COLO829 (cell line): ENCODE measurements around the gene RAB44.

Experiments
- DNase-seq: peaks from one replicate; pipeline ENCODE4 v3.0.0; 2012; ENCODE audit warnings: low spot score

RAB44 gene

DNA sequence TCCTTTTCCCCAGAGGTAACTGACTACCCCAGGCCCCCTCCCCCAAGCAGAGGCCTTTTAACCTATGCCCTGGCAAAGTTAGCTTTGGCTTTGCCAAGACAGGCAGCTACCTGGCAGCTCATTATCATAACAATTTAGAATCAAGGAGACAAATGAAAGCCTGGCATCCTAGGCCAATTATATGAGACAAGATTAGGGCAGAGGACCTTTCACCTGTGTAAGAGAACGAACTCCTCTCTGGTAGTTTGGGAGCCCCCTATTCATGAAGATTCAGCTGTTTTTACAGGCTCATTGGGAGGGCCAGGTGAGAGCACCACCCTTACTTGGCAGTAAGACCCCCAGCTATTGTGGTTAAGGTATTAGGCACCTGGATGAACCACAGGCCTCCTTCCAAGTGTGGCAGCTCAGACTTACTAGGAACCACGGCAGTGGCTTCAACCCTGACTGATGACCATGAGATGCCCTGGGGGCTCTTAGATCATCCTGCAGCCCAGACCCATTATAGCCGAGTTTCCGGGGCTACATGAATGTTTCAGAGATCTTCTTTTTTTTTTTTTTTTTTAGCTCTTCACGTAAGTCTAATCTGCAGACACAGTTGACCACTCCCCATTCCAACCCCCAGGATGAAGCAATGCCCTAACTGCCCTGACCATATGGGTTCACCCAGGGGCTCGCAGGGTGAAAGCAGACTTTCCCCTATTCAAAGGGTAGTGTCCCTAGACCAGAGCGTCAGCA is 56.2 kb downstream of the RAB44 start:
- DNase-seq = no peak

DNA sequence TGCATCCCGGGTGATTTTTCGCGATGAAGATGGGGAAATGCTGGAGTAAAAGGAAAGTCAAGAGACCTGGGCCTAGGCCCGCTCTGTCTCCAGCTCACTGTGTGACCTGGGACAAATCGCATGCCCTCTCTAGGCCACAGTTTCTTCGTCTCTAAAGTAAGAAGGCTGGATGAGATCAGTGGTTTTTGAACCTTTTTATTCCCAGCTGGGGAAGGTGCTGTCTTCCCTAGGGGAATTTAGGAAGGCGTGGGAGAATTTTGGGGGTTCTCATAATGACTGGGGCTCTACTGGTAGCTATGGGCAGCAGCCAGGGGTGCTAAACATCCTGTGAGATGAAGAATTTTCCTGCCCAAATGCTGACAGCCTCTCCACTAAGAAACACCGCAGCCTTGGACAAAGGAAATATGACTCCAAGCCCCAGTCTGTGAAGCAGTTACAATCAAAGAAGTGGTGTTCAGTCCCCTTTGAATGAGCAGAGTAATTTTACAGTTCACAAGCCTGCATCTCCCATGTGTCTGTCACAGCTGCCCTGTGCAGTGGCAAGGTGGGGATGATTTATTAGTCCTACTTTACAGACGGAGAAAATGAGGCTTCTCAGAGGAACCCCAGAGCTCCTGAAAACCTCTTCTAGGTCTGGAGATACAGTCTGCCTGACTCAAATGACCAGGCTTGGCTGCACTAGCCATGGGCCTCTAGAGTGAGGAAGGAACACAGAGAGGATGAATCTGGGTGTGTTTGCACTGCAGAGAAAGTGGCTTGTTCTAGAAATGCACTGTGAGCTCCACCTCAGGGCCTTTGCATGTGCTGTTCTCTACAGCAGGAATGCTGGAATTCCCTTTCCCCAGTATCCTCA is 57.2 kb downstream of the RAB44 start:
- no peak for DNase-seq

DNA sequence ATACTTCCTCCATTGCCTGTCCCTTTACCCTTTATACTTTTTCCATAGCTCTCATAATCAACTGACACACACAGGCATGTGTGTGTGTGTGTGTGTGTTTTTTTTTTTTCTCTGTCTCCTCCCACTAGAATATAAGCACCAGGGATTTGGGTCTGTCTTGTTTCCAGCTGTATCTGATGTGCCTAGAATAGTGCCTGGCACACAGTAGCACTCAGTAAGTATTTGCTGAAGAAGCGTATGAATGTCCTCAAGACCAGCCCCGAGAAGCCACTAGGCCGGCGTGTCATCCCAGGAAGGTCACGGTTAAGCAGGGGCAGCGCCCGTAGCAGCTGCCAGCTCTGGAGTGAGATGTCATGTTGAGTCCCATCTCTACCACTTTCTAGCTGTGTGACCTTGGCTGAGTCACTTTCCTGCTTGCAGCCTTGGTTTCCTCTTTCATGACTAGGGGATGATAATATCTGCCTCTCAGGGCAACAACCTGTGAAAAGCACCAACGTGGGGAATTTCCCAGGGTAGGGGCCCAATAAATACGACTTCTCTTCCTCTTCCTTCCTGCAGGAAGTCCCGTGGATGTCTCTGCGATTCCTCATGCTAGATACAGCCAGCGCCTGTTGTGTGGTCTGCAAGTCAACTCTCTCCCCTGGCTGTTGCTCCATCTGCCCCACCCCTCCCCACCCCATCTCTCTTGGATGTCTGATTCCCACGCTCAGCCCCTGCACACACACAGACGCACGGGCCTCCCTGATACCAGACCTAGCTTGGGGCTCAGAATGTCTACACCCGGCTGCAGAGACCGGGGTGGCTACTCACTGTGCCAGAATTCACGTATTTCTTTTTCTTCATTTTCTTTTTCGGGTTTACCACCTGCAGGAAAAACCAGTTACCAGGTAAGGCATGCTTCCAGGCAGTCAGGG is 58.1 kb downstream of the RAB44 start:
- no peak for DNase-seq

DNA sequence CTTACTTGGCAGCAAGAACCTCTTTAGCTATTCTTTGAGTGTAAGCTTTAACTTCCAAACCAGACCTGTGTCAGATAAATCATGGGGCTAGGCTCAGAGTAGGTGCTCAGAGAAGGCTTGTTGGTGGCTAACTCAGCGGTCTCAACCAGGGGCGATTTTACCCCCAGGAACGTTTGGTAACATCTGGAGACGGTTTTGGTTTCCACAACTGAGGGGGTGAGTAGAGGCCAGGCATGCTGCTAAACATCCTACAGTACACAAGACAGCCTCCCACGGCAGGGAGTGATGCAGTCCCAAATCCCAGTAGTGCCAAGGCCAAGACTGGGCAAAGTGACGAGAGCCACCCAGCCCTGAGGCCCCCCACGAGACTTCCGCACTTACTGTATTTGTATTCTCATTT is 59.2 kb downstream of the RAB44 start:
- no peak for DNase-seq

DNA sequence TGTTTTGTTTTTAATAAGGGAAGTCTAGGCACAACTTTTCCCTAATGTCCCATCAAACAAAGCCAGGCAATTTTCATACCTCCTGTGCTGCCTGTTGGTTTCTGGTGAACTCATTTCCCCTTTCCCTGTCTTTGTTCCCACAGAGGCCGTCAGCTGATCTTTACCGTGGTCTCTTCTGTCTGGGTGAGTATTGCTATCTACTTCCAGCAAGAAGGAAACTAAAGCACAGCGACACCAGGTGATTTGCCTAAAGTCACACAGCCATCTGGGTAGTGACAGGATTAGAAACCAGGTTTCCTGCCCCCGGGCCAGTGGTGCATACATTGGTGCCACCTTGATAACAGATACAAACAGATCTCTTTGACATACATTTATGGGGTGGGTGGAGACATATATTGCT is 59.6 kb downstream of the RAB44 start:
- no peak for DNase-seq

DNA sequence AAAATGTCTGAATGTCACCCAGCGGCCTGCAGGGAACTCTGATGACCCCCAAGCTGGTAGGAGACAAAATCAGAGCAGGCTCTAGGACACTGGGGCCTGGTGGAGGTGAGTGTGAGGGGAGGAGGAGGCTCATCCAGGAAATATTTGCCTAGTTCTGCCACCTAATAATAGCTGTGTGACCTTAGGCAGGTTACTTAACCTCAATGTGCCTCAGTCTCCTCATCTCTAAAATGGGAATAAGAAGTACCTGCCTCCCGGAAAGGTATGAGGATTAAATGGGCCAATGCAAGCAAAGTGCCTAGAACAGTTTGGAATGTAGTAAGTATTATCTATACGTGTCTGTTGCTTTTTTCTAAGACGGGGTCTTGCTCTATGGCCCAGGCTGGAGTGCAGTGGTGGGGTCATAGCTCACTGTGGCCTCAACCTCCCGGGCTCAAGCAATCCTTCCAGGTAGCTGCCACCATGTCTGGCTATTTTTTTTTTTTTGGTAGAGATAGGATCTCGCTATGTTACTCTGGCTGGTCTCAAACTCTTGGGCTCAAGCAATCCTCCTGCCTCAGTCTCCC is 60.4 kb downstream of the RAB44 start:
- DNase-seq = no peak

DNA sequence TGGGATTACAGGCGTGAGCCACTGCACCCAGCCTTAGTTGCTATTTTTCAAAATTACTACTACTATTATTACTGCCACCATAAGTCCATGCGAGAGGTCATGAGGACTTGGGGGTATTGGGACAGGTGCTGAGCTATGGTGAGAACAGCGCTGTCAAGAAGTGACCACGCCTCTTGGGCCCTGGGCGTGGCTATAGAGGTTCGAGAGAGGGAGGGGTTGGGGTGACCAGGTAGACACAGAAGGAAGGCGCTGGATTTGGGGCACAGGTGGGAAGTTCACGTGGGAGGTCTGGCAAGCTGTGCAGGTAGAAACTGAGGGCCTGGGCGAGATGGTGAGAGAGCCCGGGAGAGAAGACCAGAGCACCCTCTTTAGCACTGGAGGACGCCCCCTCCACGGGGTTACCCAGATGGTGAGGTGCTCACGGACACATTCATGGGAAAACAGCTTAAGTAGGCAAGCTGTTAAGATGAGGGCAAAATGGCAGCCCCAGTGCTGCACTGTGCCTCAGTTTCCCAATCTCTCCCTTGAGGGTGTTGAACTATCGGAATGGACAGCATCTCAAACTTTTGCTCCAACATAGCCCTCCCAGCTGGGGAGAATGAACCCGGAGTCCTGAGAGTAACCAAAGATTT is 61.0 kb downstream of the RAB44 start:
- DNase-seq = no peak

DNA sequence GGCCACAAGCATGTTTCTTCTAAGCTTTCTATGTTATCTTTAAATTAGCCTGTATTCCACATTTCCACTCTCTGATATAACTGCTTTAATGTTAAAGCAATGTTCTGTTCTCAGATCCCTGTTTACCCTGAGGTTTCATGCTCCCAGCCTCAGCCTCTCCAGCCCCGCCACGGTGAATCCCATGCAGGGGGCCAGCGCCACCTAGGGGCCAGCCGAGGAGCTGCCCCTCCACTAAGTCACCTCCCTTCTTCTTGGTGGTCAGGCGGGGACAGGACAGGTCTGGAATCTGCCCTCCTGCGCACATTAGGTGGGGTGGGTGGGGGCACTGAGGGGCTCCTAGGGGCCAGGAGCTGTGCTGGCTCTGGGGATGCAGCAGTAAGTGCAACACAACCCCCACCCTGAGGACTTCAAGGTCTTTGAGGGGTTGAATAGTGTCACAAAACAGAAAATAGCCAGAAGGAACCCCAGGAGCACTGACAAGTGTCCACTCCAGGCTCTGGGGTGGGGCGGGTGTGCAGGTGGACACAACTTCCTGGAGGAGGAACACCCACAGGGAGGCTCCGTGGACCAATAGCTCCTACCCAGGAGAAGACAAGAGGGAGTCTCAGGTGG is 61.6 kb downstream of the RAB44 start:
- DNase-seq = peak; percentile 89

DNA sequence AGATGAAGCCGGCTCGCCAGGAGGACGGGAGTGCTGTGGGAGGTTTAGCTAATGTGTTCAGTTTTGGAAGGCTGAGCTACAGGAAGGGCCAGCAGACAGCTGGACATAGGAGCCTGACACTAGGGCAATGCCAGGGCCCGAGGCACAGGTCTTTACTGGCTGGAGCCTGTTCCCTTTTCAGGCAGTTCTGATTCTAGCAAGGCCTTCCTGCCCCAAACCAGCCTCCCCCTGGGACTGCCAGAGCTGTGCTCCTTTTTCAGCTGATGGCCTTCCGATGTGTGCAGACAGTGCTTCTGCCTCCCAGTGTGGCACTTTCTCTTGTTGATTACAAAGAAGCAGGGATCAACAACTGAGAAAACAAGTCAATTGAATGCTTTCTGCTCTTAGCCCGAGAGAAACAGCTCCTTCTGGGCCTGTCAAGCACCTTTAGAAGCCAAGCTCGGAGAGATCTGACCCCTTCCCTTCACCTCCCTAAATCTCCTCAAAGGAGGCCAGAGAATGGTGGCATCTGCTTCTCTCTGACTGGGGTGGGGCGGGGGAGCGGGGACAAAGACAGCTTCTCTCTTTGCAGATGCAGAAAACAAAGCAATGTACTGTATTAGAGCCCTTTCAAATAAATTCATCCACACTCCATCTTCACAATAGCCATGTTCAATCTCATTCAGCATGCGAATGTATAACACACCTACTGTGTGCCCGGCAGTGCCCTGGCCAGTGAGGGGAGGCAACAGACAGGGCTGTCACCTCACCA is 63.2 kb downstream of the RAB44 start:
- DNase-seq = peak; percentile 43

DNA sequence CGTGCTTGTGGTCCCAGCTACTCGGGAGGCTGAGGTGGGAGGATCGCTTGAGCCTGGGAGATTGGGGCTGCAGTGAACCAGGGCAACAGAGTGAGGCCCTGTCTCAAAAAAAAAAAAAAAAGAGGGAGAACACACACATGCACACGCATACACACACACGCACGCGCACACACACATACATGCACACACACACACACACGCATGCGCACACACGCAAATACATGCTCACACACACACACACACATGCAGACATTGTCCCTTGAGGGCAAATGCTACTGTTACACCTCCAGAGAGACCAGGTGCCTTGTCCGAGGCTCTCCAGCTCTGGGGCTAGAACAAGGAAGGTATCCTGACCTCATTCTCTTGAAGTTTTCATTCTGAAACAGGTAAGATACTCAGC is 64.5 kb downstream of the RAB44 start:
- DNase-seq = no peak

DNA sequence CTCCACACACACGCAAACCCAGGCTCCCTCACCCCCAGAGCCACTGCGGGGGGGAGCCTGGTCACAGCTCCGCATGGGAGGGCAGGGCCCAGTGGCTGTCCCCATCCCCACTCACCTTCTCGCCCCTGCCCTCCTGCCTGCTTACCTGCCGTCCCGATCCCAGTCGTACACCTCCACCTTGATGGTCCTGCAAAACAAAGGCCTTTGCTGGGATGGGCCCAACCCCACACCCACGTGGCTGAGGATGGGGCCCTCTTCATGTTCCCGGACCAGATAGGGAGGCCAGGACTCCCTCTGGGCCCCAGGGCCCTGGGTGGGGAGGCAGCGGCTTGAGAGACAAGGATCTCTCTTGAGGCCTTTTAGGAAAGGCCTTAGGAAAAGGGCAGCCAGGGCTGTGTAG is 67.6 kb downstream of the RAB44 start:
- DNase-seq = no peak

DNA sequence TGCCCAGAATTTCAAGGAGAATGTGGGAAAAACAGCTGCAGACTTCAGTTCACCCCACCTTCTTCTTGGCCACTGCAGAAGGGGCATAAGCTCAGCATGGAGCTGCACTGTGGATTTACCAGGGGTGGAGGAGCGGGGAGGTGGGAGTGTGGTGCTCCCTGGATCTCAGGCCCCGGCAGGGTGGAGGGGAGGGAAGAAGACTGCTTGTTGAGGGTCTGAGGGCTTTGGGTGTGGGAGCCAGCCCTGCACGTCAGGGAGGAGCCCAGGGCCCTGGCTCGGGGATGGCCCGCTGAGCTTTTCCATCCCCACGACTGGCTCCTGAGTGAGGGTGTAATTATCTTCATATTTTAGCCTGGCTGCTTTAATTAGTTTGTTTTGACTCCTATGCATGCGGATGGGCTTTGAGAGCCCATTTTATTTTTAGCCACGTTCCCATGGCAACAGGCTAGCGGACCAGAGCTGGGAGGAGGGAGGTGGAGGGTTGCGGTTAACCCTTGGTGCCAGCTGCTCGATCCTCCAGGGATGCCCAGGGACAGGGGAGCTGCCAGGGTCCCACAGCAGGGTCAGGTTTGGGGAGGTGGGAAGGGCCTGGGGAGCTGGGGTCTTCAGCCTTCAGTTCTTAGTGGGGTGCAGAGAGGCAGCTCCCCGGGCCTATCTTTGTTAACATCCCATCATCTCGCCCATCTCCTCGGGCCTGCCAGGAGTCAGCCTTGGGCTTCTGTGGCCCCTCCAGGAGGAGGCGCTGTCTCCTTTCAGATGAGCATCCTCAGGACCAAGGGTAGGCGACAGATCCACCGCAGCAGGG is 68.2 kb downstream of the RAB44 start:
- peak; percentile 82 for DNase-seq

DNA sequence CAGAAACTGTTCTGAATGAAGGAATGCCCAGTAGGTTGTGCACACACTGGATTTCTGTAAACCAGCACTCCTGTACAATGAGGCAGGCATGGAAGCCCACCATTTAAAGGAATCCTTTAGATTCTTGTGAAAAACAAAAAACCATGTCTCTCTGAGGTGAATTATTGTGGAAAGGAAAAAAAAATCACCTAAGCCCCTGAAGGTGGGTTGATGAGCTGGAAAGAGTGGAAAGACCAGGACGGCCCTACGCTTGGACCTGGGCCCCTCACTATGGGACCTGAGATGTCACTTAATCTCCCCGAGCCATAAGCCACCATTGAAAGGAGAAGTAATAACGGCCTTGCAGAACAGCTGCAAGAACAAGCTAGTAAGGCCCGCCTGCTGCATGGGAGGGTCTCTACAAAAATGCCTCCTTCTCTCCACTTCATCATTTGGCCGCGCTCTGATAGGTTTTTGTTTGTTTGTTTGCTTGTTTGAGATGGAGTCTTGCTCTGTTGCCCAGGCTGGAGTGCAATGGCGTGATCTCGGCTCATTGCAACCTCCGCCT is 68.8 kb downstream of the RAB44 start:
- no peak for DNase-seq

DNA sequence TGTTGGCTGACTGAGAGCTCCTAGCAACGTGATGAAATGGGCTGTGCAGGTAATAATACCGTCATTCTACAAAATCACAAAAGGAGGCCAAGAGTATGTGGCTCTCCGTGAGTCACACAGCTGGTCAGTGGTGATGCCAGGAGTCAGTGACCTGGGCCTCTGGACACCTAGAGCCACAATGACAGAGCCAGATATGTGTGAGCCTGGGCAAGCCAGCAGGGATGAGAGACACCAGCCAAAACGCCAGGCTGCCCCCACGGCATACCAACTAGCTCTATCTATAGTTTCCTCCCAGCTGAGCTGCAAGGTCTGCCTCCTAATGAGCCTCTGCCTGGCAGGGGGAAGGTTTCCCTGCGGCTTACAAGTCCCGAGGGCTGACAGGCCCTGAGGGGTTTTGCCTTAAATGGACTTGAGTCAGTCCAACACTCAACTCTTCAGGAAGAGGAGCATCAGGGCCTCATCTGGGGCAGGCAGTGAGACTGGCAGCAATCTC is 71.6 kb downstream of the RAB44 start:
- DNase-seq = no peak

DNA sequence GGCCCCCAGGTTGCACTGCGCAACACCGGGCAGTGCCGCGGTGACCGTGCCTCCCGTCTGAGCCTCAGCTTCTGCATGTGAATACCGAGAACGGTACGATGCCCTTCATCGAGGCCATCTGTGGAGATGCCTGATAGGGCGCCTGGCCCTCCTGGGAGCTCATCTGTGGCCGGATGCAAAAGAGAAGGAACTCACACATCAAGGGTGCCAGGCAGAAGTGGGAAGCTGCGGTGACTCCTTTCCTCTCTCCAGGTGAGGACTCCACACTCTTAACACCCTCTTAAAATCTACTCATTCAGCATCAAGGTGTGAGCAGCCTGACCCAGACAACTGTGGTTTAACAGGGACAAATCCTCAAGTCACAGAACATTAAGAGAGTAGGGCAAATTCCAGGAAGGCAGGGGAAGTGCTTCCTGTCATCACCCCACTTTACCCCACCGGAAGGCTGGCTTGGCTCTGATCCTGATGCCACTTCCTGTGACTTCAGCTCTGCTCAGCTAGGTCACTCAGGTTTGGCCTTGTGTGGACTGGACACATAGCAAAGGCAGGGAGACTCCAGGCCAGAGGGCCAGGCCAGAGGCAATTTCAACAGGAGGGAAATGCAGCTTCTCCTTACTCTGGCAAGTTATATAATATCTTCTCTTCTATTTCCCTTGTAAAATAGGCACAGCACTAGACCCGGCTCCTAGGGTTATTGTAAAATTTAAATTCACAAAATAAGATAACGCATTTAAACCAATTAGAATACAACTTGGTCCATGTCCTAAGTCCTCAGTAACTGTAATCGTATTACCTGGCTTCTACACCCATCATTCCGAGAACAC is 72.3 kb downstream of the RAB44 start:
- DNase-seq = no peak

DNA sequence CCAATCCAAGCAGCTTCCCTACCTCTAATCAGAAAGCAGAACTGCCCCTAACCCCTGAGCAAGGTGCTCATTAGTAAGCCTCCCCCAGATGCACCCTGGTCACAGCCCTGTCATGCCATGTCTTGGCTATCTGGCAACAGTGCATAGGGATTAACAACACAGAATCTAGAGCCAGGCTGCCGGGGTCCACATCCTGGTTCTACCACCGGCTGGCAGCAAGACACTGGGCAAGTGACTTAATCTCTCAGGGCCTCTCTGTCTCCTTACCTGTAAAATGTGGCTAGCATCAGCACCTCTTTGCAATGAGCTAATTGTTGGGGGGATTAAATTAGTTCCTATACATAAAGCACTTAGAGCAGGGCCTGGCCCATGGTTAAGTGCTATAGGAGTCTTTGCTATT is 73.5 kb downstream of the RAB44 start:
- DNase-seq = no peak

DNA sequence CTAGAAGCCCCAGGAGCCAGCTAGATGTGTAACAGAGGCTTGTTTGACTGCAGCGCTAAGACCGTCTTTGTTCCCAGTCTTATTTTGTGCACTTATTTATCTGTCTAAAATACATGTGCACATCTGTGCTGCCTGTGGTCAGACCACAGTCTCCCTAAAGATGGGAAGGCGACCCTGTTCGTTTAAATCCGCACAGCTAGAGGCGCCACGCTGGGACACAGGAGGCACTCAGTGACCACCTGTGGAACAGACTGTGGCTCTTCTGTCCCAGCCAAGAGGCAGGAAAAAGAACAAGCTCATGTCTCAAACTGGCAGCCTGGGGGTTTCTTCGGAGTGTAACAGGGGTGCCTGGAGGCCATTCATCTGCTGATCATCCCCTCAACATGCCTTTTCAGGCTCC is 74.8 kb downstream of the RAB44 start:
- no peak for DNase-seq

DNA sequence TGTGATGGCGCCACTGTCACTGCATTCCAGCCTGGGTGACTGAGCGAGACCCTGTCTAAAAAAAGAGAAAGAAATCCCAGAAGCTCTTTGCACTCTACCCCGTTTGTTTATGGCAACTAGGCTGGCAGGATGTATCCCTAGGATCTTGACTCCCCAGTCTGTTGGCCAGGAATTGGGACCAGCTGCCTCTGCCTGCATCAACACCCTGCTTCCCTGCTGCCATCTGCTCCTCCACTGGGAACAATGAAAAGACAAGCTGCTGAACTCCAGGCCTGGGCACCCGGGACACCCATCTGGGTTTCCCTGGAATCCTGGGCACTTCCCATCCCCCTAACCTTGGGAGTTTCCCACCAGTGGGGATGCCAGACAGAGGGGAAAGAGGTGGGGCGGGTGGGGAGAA is 76.7 kb downstream of the RAB44 start:
- DNase-seq = no peak
